ENCODE data around the gene CCDC33.

CCDC33 gene

GRCh38 chr15:74235962-74236361 is at the start of gene CCDC33:
Gene CCDC33, plus strand, starts transcription at chr15:74236326. Its CDS starts 394 bp downstream, at chr15:74236720.
- DNase-seq: no peak

- no peak for DNase-seq
These were observed 47.9 kb upstream of the CCDC33 start for GRCh38 chr15:74188216-74188615.

- DNase-seq: no peak
These were observed 44.3 kb upstream of the CCDC33 start for GRCh38 chr15:74191798-74192197.

GRCh38 chr15:74192751-74193150 is 43.4 kb upstream of the CCDC33 start:
- no peak for DNase-seq

- no peak for DNase-seq
These were observed 42.8 kb upstream of the CCDC33 start for GRCh38 chr15:74193299-74193718.

GRCh38 chr15:74193905-74194304 is 42.2 kb upstream of the CCDC33 start:
- no peak for DNase-seq

- DNase-seq: no peak
These were observed 41.3 kb upstream of the CCDC33 start for GRCh38 chr15:74194572-74195559.

GRCh38 chr15:74196175-74196574 is 40.0 kb upstream of the CCDC33 start:
- DNase-seq: no peak

- no peak for DNase-seq
These were observed 38.8 kb upstream of the CCDC33 start for GRCh38 chr15:74197176-74197965.

- no peak for DNase-seq
These were observed 36.9 kb upstream of the CCDC33 start for GRCh38 chr15:74199297-74199652.

- DNase-seq: no peak
These were observed 35.7 kb upstream of the CCDC33 start for GRCh38 chr15:74200412-74200815.

- DNase-seq: no peak
These were observed 35.2 kb upstream of the CCDC33 start for GRCh38 chr15:74200871-74201419.

GRCh38 chr15:74201710-74202420 is 34.3 kb upstream of the CCDC33 start:
- no peak for DNase-seq

- no peak for DNase-seq
These were observed 33.4 kb upstream of the CCDC33 start, which contains the start of gene STRA6 for GRCh38 chr15:74202452-74203401. Gene STRA6, minus strand, starts transcription at chr15:74202787. Its CDS starts 520 bp downstream, at chr15:74202267.

GRCh38 chr15:74203914-74204431 is 32.2 kb upstream of the CCDC33 start:
- DNase-seq: no peak

GRCh38 chr15:74205582-74205947 is 30.6 kb upstream of the CCDC33 start:
- no peak for DNase-seq

- no peak for DNase-seq
These were observed 29.3 kb upstream of the CCDC33 start for GRCh38 chr15:74206801-74207281.

- no peak for DNase-seq
These were observed 28.3 kb upstream of the CCDC33 start for GRCh38 chr15:74207652-74208440.

- no peak for DNase-seq
These were observed 27.6 kb upstream of the CCDC33 start for GRCh38 chr15:74208496-74208895.

- DNase-seq: no peak
These were observed 27.1 kb upstream of the CCDC33 start for GRCh38 chr15:74208901-74209559.
